Mammary epithelial cell (primary cell): ENCODE data around the gene ENPP7.

Source experiments
- EZH2 ChIP-seq: IDR thresholded peaks from 2 replicates; pipeline ENCODE4 v1.6.1; 2012; ENCODE audit warnings: low read length, inconsistent platforms, borderline replicate concordance
- TF ChIP-seq, protein P1 (sequence below), 2 donors: IDR thresholded peaks in 1 of 2; conservative IDR thresholded peaks in 1 of 2; 2 replicates each; pipeline ENCODE4 v1.5.1; 2011 to 2012; ENCODE audit warnings: inconsistent platforms in 2 of 2, low read length in 2 of 2, mild to moderate bottlenecking in 2 of 2, control low read depth in 1 of 2, low read depth in 1 of 2; ENCODE audit not compliant: insufficient read depth in 1 of 2; ENCODE audit errors: extremely low read depth in 1 of 2

DNA sequence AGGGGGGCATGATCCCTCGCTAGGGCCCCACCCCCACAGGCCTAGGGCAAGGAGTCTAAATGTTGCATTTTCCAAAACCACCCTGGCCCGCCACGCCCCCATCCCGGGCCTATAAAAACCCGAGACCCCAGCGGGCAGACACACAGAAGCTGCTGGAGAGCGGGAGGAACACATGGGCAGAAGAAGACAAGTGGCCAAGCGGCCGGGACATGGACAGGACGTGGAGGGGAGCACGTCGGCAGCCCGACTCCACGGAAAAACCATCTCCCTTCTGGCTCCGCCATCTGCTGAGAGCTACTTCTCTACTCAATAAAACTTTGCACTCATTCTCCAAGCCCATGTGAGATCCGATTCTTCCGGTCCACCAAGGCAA is 34.1 kb upstream of the ENPP7 start:
- TF ChIP-seq, protein P1, sequence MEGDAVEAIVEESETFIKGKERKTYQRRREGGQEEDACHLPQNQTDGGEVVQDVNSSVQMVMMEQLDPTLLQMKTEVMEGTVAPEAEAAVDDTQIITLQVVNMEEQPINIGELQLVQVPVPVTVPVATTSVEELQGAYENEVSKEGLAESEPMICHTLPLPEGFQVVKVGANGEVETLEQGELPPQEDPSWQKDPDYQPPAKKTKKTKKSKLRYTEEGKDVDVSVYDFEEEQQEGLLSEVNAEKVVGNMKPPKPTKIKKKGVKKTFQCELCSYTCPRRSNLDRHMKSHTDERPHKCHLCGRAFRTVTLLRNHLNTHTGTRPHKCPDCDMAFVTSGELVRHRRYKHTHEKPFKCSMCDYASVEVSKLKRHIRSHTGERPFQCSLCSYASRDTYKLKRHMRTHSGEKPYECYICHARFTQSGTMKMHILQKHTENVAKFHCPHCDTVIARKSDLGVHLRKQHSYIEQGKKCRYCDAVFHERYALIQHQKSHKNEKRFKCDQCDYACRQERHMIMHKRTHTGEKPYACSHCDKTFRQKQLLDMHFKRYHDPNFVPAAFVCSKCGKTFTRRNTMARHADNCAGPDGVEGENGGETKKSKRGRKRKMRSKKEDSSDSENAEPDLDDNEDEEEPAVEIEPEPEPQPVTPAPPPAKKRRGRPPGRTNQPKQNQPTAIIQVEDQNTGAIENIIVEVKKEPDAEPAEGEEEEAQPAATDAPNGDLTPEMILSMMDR (conservative IDR thresholded peaks at IDR 0.05 in 1 of 2, IDR thresholded peaks at IDR 0.05 in 1 of 2; ENCODE audit: extremely low read depth in 1 of 2, insufficient read depth in 1 of 2, low read depth in 1 of 2, low read length in 2 of 2) = no peak
- no peak for TF ChIP-seq EZH2
